ENCODE measurements around the gene SUSD6.
"Not testable (repeated sequence)": the region's sequence is repeated elsewhere in the genome, so short reads cannot be mapped to it uniquely, and the experiment has no call there.

The SUSD6 gene

GRCh38 chr14:69633238-69633637 lies 21.8 kb downstream of the SUSD6 start:
- H3K4me3 ChIP-seq (ENCODE audit: control insufficient read depth, low read depth, low read length): no peak overlapping the region
- DNase-seq (ENCODE audit: low read depth): no peak
- no peak for TF ChIP-seq CTCF (IDR thresholded peaks at IDR 0.05; ENCODE audit: control insufficient read depth, insufficient read depth, low read depth, low read length, missing control alignments)

GRCh38 chr14:69635981-69636639 lies 24.7 kb downstream of the SUSD6 start:
- no peak overlapping the region for H3K4me3 ChIP-seq (ENCODE audit: control insufficient read depth, low read depth, low read length)
- no peak for TF ChIP-seq CTCF (IDR thresholded peaks at IDR 0.05; ENCODE audit: control insufficient read depth, insufficient read depth, low read depth, low read length, missing control alignments)
- no peak for DNase-seq (ENCODE audit: low read depth)

- H3K4me3 ChIP-seq (ENCODE audit: control insufficient read depth, low read depth, low read length): no peak overlapping the region
- no peak for DNase-seq (ENCODE audit: low read depth)
- no peak for TF ChIP-seq CTCF (IDR thresholded peaks at IDR 0.05; ENCODE audit: control insufficient read depth, insufficient read depth, low read depth, low read length, missing control alignments)
Measured at GRCh38 chr14:69636718-69637480, 25.5 kb downstream of the SUSD6 start.

- TF ChIP-seq CTCF (IDR thresholded peaks at IDR 0.05; ENCODE audit: control insufficient read depth, insufficient read depth, low read depth, low read length, missing control alignments): no peak
- H3K4me3 ChIP-seq (ENCODE audit: control insufficient read depth, low read depth, low read length): no peak overlapping the region
- no peak for DNase-seq (ENCODE audit: low read depth)
Measured at GRCh38 chr14:69637503-69638031, 26.2 kb downstream of the SUSD6 start.

GRCh38 chr14:69640931-69641330 lies 29.5 kb downstream of the SUSD6 start:
- DNase-seq (ENCODE audit: low read depth): no peak
- no peak overlapping the region for H3K4me3 ChIP-seq (ENCODE audit: control insufficient read depth, low read depth, low read length)
- no peak for TF ChIP-seq CTCF (IDR thresholded peaks at IDR 0.05; ENCODE audit: control insufficient read depth, insufficient read depth, low read depth, low read length, missing control alignments)

- not testable (repeated sequence) for H3K4me3 ChIP-seq (ENCODE audit: control insufficient read depth, low read depth, low read length); DNase-seq (ENCODE audit: low read depth)
Measured at GRCh38 chr14:69642212-69642793, 30.9 kb downstream of the SUSD6 start.
